DMS 273 (cell line): Measurements from ENCODE around the gene STXBP4.

Experiments
- DNase-seq: peaks from one replicate; lab custom pipeline; 2025; ENCODE audit not compliant: unreplicated experiment; lab: John Stamatoyannopoulos, UW

STXBP4 gene

GRCh38 chr17:55166506-55166905 lies 197.9 kb downstream of the STXBP4 start:
- DNase-seq: no peak

GRCh38 chr17:55167024-55167725 lies 198.6 kb downstream of the STXBP4 start:
- DNase-seq: no peak

DNA sequence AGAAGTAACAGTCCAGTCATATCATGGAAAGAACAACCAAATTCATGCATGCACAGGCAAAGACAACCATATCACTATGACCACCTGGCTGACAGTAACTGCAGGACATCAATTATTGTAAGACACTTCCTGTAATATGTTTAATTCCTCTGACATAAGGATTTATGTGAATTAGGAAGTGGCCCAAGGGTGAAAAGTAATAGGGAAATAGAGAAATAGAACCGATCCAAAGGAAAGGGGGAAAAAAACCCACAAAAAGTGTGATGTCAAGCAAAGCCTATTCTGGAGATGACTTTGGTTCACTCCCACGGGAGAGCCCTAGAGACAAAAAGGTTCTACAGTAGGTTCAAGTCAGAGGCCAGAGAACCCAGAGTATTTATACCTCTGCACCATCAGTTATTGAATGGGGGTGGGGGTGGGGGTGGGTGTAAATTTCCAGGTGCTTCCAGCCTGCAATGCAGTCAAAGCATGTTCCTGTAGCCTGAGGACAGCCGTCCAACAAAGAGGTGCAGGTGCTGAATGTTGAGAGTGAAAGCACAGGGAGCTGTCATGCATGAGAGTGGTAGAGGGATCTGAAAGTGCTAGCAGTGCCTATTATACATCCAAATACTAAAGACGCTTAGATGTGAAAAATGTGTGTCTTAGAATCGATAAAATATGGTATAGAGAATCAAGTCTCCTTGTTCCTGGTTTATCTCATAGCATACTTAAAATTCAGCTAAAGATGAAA lies 200.6 kb downstream of the STXBP4 start:
- no peak for DNase-seq

- no peak for DNase-seq
Measured at GRCh38 chr17:55171634-55172328, 203.2 kb downstream of the STXBP4 start.

DNA sequence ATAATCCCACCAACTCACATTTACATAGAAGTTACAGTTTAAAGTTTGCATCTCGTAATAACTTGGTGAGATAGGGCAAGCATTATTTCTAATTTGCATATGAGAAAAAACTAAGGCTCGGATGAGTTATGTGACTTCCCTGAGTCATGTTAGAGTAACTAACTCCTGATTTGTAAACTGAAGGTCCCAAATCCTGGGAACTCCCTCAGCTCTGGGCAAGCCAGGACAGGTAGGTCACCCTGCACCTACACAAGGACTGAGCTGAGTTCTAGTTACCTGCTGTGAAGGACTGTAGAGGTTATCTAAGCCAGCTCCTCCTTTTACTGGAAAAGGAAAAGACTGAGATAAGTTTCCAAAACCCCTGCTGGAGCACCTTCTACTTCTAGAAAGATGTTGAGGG lies 204.0 kb downstream of the STXBP4 start:
- DNase-seq: no peak

GRCh38 chr17:55174133-55174532 lies 205.6 kb downstream of the STXBP4 start:
- DNase-seq: no peak

DNA sequence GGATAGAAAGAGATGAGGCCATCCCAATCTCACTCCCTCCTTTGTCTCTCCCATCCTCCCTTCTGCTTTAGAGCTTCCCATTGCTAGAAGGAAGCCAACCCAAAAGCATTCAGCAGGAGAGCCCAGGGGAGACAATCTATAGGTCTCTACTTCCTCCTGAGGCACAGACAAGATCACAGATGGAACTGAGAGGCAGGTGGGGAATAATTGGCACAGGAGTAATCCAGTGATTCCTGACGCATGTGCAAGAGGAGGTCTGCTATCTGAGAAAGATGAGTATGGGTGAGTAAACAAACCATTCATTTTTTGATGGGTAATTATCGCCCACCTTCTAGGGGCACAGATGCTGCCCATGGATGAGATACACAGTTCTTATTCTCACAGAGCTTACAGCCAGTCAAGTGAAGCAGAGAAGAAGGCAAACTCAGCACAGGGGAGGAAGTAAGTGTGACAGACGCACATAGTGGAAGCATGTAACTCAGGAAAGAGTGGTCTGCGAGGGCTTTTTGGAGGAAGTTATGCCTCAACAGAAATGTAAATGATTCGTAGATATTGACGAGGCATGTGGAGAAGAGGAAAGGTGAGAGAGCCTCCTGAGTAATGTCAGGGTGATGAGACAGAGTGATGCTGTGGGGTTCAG lies 207.3 kb downstream of the STXBP4 start:
- peak; percentile 59 for DNase-seq

DNA sequence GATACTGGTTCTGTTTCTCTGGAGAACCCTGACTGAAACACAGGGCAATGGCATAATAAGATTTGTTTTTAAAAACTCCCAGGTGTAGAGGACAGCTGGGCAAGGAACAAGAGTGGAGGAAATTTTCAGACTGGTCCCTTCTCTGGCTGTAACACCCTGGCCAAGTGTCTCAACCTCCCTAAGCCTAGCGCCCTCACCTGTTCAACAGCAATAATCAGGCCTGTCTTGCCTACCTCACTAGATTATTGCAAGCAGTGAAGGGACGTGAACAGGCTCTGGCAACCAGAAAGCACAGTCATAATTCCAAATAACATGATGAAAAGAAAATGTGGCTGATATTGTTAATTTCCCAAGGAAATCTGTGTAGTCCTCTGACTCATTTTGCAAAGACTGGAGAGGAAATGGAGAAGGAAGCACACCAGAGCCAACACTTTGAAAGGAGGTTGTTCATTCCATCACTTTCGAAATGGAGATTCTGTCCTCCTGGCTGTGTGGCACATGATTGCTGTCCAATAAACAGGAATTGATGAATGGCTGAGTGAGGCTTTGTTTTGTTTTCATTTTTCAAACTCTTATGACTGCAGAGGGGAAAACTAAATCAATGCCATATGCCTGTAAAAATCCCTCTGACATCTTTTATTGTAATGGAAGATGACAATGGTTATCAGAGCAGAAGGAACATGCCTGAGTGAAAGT lies 208.7 kb downstream of the STXBP4 start:
- DNase-seq: peak; percentile 35

- DNase-seq: no peak
Measured at GRCh38 chr17:55177855-55178217, 209.3 kb downstream of the STXBP4 start.

- DNase-seq: no peak
Measured at GRCh38 chr17:55186937-55187770, 218.6 kb downstream of the STXBP4 start.

DNA sequence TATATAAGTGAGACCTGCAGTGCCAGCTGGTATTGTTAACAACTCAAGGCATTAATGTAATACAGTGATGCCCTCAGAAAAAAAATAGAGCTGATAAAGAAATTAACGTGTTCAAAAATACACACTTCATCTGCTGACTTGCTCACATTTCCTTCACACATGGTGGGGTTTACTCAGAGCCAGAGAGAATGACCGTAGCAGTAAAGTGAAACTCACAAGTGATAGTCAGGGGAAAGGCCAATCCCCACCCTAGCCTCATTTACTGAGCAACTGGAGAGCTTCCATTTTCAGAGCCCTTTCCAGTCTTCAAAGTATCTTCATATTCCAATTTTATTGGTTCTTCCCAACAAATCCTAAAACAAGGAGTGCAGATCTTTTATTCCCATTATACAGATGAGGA lies 222.2 kb downstream of the STXBP4 start:
- DNase-seq: no peak

- peak; percentile 95 for DNase-seq
Measured at GRCh38 chr17:55198690-55199370, 230.3 kb downstream of the STXBP4 start.

- peak; percentile 57 for DNase-seq
Measured at GRCh38 chr17:55200904-55201303, 232.3 kb downstream of the STXBP4 start.

GRCh38 chr17:55201308-55201932 lies 232.9 kb downstream of the STXBP4 start:
- DNase-seq: peak; percentile 17

DNA sequence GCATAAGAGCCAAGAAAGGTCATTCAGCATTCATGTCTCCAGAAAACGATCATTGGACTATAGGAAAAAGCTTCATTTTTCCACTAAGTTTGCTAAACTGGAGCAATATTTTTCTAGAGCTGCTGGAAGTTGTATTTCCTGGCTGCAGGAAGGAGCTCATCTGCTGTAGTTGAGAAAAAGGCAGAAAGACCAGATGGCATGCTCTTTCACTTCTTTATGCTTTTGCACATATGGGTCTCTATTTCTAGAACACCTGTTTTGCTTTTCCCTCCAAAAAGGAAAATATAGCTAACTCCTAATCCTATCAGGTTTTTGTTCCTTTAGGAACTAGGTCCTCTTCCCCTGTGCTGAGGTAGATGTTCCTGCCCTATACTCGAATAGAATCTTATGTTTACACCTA lies 234.3 kb downstream of the STXBP4 start:
- DNase-seq: peak; percentile 89

GRCh38 chr17:55208078-55208812 lies 239.7 kb downstream of the STXBP4 start:
- DNase-seq: no peak

GRCh38 chr17:55210292-55210691 lies 241.7 kb downstream of the STXBP4 start:
- DNase-seq: peak; percentile 50

DNA sequence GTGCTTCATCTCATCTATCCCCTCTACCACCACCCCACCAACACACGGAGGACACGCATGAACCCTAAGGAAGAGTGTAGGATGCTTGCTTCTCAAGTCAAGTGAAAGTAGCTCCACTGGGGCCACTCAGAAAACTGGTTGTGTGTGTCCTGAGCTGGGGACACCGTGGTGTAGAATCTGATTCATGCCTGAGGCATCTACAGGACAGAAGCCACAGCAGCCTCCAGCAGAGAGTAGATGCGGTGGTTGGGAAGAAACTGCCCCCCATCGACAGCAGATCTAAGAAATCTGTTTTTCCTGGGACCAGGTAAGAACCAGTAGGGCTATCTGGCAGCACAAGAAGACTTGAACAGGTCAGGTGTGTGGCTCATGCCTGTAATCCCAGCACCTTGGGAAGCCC lies 244.3 kb downstream of the STXBP4 start:
- no peak for DNase-seq
